Activated naive CD8-positive, alpha-beta T cell treated with anti-CD3 and anti-CD28 coated beads, Interleukin-2, amount 10 ng/mL, durations not matched to agents 7 days and 5 days (primary cell): Measurements from ENCODE around the gene SYNDIG1. TPM values are rescaled to one million over a fixed set of nuclear protein-coding genes. Genes with fewer than 3 reads are reported as not detected.

Experiments
- ATAC-seq: fragments of 150-1000 bp; cut with Tn5 transposase; one replicate; pipeline ENCODE4 v1.10.0; 2021; ENCODE audit warnings: low read depth, moderate library complexity
- POLR2A ChIA-PET: fragments of 350-600 bp; sonication (Branson Sonifier 250); formaldehyde crosslinking; loops from one replicate; lab custom pipeline; 2021; ENCODE audit warnings: antibody characterized with exemption; lab: Charles Lee
- DNase-seq: peaks from one replicate; pipeline ENCODE4 v3.0.0; 2021
- H3K27ac Mint-ChIP-seq: one replicate; pipeline ENCODE4 v1.8.0; 2022; ENCODE audit warnings: mild to moderate bottlenecking, mixed read lengths
- H3K27me3 Mint-ChIP-seq: one replicate; pipeline ENCODE4 v1.8.0; 2022; ENCODE audit warnings: mild to moderate bottlenecking, moderate library complexity, mixed read lengths
- H3K36me3 Mint-ChIP-seq: one replicate; pipeline ENCODE4 v1.8.0; 2021; ENCODE audit warnings: mild to moderate bottlenecking, mixed read lengths
- H3K4me1 Mint-ChIP-seq: one replicate; pipeline ENCODE4 v1.8.0; 2021; ENCODE audit warnings: mixed read lengths
- H3K4me3 Mint-ChIP-seq: one replicate; pipeline ENCODE4 v1.8.0; 2022; ENCODE audit warnings: mild to moderate bottlenecking, moderate library complexity, mixed read lengths
- H3K9me3 Mint-ChIP-seq: one replicate; pipeline ENCODE4 v1.8.0; 2021; ENCODE audit warnings: mixed read lengths
- total RNA-seq, 2 experiments: library from RNA; stranded (reverse); gene quantifications; one replicate each; pipeline ENCODE4 v1.2.3, GENCODE V29; 2021

The SYNDIG1 gene
- total RNA-seq, 2 experiments from 2014 or later: not detected

- peaks cover 3% of the 10 kb centered on the region for H3K27me3 Mint-ChIP-seq
- peaks cover 9% of the 10 kb centered on the region for H3K4me1 Mint-ChIP-seq
- no peak overlapping the region for H3K27ac Mint-ChIP-seq
- H3K36me3 Mint-ChIP-seq: no peaks in the 10 kb centered on the region
- ATAC-seq (no peak), DNase-seq (no peak)
- POLR2A ChIA-PET: no interaction called here
- no peak overlapping the region for H3K4me3 Mint-ChIP-seq
- no peaks in the 10 kb centered on the region for H3K9me3 Mint-ChIP-seq
These were observed 16.8 kb upstream of the SYNDIG1 start for GRCh38 chr20:24452498-24453127.

GRCh38 chr20:24453869-24454268 is 15.6 kb upstream of the SYNDIG1 start:
- H3K36me3 Mint-ChIP-seq: no peaks in the 10 kb centered on the region
- H3K4me1 Mint-ChIP-seq: peaks cover 9% of the 10 kb centered on the region
- no peaks in the 10 kb centered on the region for H3K9me3 Mint-ChIP-seq
- peak; percentile 47 for ATAC-seq
- no peak for DNase-seq
- POLR2A ChIA-PET: no interaction called here
- peaks cover 6% of the 10 kb centered on the region for H3K27me3 Mint-ChIP-seq
- H3K27ac Mint-ChIP-seq: no peak overlapping the region
- peak overlapping the region; percentile 34 for H3K4me3 Mint-ChIP-seq

GRCh38 chr20:24455081-24455480 is 14.3 kb upstream of the SYNDIG1 start:
- H3K4me1 Mint-ChIP-seq: peaks cover 7% of the 10 kb centered on the region
- no peaks in the 10 kb centered on the region for H3K36me3 Mint-ChIP-seq
- POLR2A ChIA-PET: no interaction called here
- no peak for DNase-seq
- H3K27ac Mint-ChIP-seq: peak overlapping the region; percentile 44
- no peak overlapping the region for H3K4me3 Mint-ChIP-seq
- H3K27me3 Mint-ChIP-seq: peaks cover 6% of the 10 kb centered on the region
- no peak for ATAC-seq
- no peaks in the 10 kb centered on the region for H3K9me3 Mint-ChIP-seq

GRCh38 chr20:24456398-24456781 is 13.0 kb upstream of the SYNDIG1 start:
- Mint-ChIP-seq H3K36me3 (no peaks in the 10 kb centered on the region), H3K4me1 (peaks cover 7% of the 10 kb centered on the region)

GRCh38 chr20:24458436-24458835 is 11.0 kb upstream of the SYNDIG1 start:
- no peak for DNase-seq
- H3K27ac Mint-ChIP-seq: no peak overlapping the region
- peaks cover 7% of the 10 kb centered on the region for H3K4me1 Mint-ChIP-seq
- no peak for ATAC-seq
- H3K9me3 Mint-ChIP-seq: no peaks in the 10 kb centered on the region
- no peaks in the 10 kb centered on the region for H3K36me3 Mint-ChIP-seq
- no peak overlapping the region for H3K4me3 Mint-ChIP-seq
- peaks cover 11% of the 10 kb centered on the region for H3K27me3 Mint-ChIP-seq
- POLR2A ChIA-PET: no interaction called here

More at GRCh38 chr20:24456398-24456781, 13.0 kb upstream of the SYNDIG1 start:
- POLR2A ChIA-PET: interaction anchor here (0.7 kb wide), 1 partner anchor 12 kb away, joined by 4 read pairs; no protein-coding TSS in a partner anchor
- H3K27ac Mint-ChIP-seq: no peak overlapping the region
- no peak for ATAC-seq
- no peak for DNase-seq
- H3K4me3 Mint-ChIP-seq: no peak overlapping the region
- peaks cover 6% of the 10 kb centered on the region for H3K27me3 Mint-ChIP-seq
- no peaks in the 10 kb centered on the region for H3K9me3 Mint-ChIP-seq

GRCh38 chr20:24459733-24460132 is 9.7 kb upstream of the SYNDIG1 start:
- Mint-ChIP-seq H3K27me3 (peaks cover 11% of the 10 kb centered on the region), H3K4me3 (no peak overlapping the region), H3K27ac (no peak overlapping the region), H3K9me3 (no peaks in the 10 kb centered on the region), H3K4me1 (peaks cover 2% of the 10 kb centered on the region), H3K36me3 (no peaks in the 10 kb centered on the region)
- ATAC-seq (no peak), DNase-seq (no peak)
- POLR2A ChIA-PET: no interaction called here

- no peak for ATAC-seq
- no peak for DNase-seq
- Mint-ChIP-seq H3K4me3 (no peak overlapping the region), H3K4me1 (no peaks in the 10 kb centered on the region), H3K9me3 (no peaks in the 10 kb centered on the region), H3K27ac (no peak overlapping the region), H3K36me3 (no peaks in the 10 kb centered on the region), H3K27me3 (peaks cover 11% of the 10 kb centered on the region)
- POLR2A ChIA-PET: no interaction called here
These were observed 8.7 kb upstream of the SYNDIG1 start for GRCh38 chr20:24460712-24461111.

DNA sequence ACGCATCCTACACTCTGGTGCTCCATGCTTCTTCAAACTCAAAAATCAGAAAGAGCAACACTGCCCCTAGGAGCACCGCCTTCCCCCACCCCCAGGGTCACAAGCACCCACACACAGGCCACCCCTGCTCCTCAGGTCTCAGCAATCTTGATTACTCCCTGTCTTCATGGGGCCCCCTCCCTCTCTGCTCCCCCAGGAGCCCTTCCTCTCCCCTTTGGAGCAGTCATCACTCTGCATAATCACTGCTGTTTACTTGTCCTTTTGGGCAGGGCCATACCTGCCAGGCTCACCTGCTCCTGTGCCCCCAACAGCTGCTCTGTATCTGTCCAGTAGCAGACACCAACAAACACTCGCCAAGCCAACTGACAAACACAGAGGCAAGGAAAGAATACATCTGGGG is 7.6 kb upstream of the SYNDIG1 start:
- POLR2A ChIA-PET: no interaction called here

GRCh38 chr20:24462460-24463010 is 6.9 kb upstream of the SYNDIG1 start:
- Mint-ChIP-seq H3K9me3 (no peaks in the 10 kb centered on the region), H3K4me1 (no peaks in the 10 kb centered on the region), H3K4me3 (no peak overlapping the region), H3K27me3 (peaks cover 18% of the 10 kb centered on the region), H3K36me3 (no peaks in the 10 kb centered on the region), H3K27ac (no peak overlapping the region)
- no peak for DNase-seq
- no peak for ATAC-seq
- POLR2A ChIA-PET: no interaction called here

More for the DNA sequence above, 7.6 kb upstream of the SYNDIG1 start:
- no peak for DNase-seq
- H3K36me3 Mint-ChIP-seq: no peaks in the 10 kb centered on the region
- no peak overlapping the region for H3K4me3 Mint-ChIP-seq
- no peak overlapping the region for H3K27ac Mint-ChIP-seq
- peaks cover 14% of the 10 kb centered on the region for H3K27me3 Mint-ChIP-seq
- no peaks in the 10 kb centered on the region for H3K4me1 Mint-ChIP-seq
- H3K9me3 Mint-ChIP-seq: no peaks in the 10 kb centered on the region
- ATAC-seq: no peak

GRCh38 chr20:24465159-24465558 is 4.3 kb upstream of the SYNDIG1 start:
- no peaks in the 10 kb centered on the region for H3K9me3 Mint-ChIP-seq
- no peak overlapping the region for H3K27ac Mint-ChIP-seq
- no peak for ATAC-seq
- H3K4me3 Mint-ChIP-seq: no peak overlapping the region
- H3K36me3 Mint-ChIP-seq: no peaks in the 10 kb centered on the region
- H3K27me3 Mint-ChIP-seq: peaks cover 34% of the 10 kb centered on the region
- POLR2A ChIA-PET: no interaction called here
- no peak for DNase-seq
- no peaks in the 10 kb centered on the region for H3K4me1 Mint-ChIP-seq

GRCh38 chr20:24465730-24466129 is 3.7 kb upstream of the SYNDIG1 start:
- no peak overlapping the region for H3K4me3 Mint-ChIP-seq
- ATAC-seq (no peak), DNase-seq (no peak)
- POLR2A ChIA-PET: no interaction called here
- no peak overlapping the region for H3K27ac Mint-ChIP-seq
- H3K4me1 Mint-ChIP-seq: peaks cover 2% of the 10 kb centered on the region
- peaks cover 40% of the 10 kb centered on the region for H3K27me3 Mint-ChIP-seq
- no peaks in the 10 kb centered on the region for H3K9me3 Mint-ChIP-seq
- H3K36me3 Mint-ChIP-seq: no peaks in the 10 kb centered on the region

- H3K36me3 Mint-ChIP-seq: no peaks in the 10 kb centered on the region
- DNase-seq: no peak
- no peak overlapping the region for H3K27ac Mint-ChIP-seq
- no peaks in the 10 kb centered on the region for H3K9me3 Mint-ChIP-seq
- peaks cover 3% of the 10 kb centered on the region for H3K4me1 Mint-ChIP-seq
- POLR2A ChIA-PET: no interaction called here
- ATAC-seq: no peak
- H3K27me3 Mint-ChIP-seq: peaks cover 60% of the 10 kb centered on the region
- H3K4me3 Mint-ChIP-seq: no peak overlapping the region
These were observed 871 bp upstream of the SYNDIG1 start for GRCh38 chr20:24468401-24469115.

DNA sequence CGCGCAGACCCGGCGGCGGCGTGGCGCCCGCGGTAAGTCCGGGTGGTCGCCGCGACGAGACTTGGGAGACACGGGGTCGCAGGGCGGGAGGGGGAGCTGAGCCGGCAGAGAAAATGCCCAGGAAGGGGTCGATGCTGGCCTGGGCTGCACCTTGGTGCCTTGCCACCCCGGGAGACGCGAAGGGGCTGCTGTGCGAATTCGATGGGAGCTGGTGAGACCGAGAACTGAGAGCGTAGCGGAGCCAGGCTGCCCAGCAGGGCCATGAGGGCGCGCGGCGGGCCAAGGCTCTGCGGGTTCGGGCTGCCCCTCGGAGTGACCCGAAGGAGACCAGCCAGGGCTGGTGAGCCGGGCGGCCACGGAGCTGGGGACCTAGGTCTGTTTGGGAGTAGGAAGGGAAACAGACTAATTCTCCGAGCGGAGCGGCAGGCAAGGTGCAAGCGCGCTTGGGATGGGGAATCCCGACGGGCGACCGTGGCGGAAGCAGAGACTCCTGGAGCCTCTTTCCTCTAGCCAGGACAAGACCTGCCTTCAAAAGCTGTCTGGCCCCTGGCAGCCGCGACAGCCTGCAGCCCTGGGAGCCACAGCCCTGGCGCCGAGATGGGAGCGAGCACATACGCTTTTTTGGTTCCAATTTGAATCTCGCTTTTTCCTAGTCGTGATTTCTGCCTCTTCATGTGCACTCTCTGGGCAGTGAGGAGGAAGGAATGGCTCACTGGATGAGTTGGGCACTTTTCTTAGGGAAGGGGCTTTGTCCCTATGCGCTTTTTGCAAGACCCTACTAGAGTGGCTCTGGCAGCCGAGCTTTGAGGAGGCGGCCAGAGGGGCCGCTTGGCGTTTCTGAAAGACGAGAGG is 691 bp downstream of the SYNDIG1 start:
- no peak overlapping the region for H3K27ac Mint-ChIP-seq
- POLR2A ChIA-PET: no interaction called here
- peaks cover 73% of the 10 kb centered on the region for H3K27me3 Mint-ChIP-seq
- ATAC-seq (no peak), DNase-seq (no peak)
- no peaks in the 10 kb centered on the region for H3K36me3 Mint-ChIP-seq
- H3K4me3 Mint-ChIP-seq: peak overlapping the region; percentile 50
- H3K9me3 Mint-ChIP-seq: no peaks in the 10 kb centered on the region
- H3K4me1 Mint-ChIP-seq: peaks cover 3% of the 10 kb centered on the region
